Calu3 (cell line): ENCODE measurements around the gene TXN. TPM values are rescaled to one million over a fixed set of nuclear protein-coding genes. Genes with fewer than 3 reads are reported as not detected.

Source experiments
- total RNA-seq: library from RNA; stranded (reverse); gene quantifications from 2 replicates; pipeline ENCODE4 v1.2.3, GENCODE V29; 2022

Gene TXN
- total RNA-seq, 1 experiment from 2014 or later: 278 TPM

Other genes starting within 250 kb of the TXN start
- 1.7 and 1.9 TPM in 2 replicates for gene C9orf152, start 48.3 kb downstream of the TXN start, total RNA-seq
- not detected in 2 replicates for gene TXNDC8, start 81.4 kb upstream of the TXN start, total RNA-seq